ENCODE measurements around the gene SPEM3. TPM values are rescaled to one million over a fixed set of nuclear protein-coding genes. Genes with fewer than 3 reads are reported as not detected.

The SPEM3 gene
- total RNA-seq, 2 donors from 2014 or later = not detected

DNA sequence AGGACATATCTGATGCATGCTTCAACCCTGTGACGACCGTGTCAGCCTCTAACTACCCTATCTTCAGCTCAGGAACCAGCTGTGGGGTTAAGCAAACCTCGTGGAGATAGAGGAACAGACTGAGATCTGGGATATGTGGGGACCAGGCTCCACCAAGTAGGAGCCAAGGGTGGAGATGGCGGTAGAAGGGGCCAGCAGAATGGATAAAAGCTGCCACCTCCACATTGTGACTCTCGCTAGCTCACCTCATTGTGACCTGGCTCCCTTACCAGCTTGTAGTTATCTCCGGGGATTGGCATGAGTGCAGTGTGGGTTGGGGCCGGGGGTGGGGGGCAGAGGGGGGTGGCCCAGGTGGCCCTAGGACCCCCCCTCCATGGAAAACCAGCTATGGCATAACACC, 3.3 kb upstream of the SPEM3 start, which contains the start of gene SPEM2:
Gene SPEM2 (plus strand): TSS at position 301 of the 400 bp plus-strand sequence. CDS start 73 bp downstream, at position 374.
- TF ChIP-seq, protein P1, sequence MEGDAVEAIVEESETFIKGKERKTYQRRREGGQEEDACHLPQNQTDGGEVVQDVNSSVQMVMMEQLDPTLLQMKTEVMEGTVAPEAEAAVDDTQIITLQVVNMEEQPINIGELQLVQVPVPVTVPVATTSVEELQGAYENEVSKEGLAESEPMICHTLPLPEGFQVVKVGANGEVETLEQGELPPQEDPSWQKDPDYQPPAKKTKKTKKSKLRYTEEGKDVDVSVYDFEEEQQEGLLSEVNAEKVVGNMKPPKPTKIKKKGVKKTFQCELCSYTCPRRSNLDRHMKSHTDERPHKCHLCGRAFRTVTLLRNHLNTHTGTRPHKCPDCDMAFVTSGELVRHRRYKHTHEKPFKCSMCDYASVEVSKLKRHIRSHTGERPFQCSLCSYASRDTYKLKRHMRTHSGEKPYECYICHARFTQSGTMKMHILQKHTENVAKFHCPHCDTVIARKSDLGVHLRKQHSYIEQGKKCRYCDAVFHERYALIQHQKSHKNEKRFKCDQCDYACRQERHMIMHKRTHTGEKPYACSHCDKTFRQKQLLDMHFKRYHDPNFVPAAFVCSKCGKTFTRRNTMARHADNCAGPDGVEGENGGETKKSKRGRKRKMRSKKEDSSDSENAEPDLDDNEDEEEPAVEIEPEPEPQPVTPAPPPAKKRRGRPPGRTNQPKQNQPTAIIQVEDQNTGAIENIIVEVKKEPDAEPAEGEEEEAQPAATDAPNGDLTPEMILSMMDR (conservative IDR thresholded peaks at IDR 0.05) = no peak
- no peaks in the 10 kb centered on the region for H3K9me3 Mint-ChIP-seq
- 95 to 96% methylated on average over 4 to 7 of the region's 7 CpGs for WGBS, 2 experiments (ENCODE audit: insufficient coverage in 1 of 2, insufficient read length in 1 of 2)
- no peaks in the 10 kb centered on the region for H3K27me3 ChIP-seq (ENCODE audit: control insufficient read depth, insufficient read depth, low read length, poor library complexity, severe bottlenecking)
- H3K4me3 Mint-ChIP-seq = no peak within 1 kb of the TSS
- H3K9ac ChIP-seq (ENCODE audit: extremely low read depth, low read length, poor library complexity, severe bottlenecking) = no peak within 1 kb of the TSS
- H3K36me3 Mint-ChIP-seq (ENCODE audit: low read depth) = no peaks in the 10 kb centered on the region
- peaks cover 18% of the 10 kb centered on the region for H3K27me3 Mint-ChIP-seq (ENCODE audit: insufficient read depth)
- H3K27ac Mint-ChIP-seq = no peak within 1 kb of the TSS
- H3K4me1 ChIP-seq (ENCODE audit: control insufficient read depth, insufficient read depth, low read length) = no peaks in the 10 kb centered on the region
- no peaks in the 10 kb centered on the region for H3K4me1 Mint-ChIP-seq
- no peaks in the 10 kb centered on the region for H3K9me3 ChIP-seq (ENCODE audit: control insufficient read depth, low read length)
- H3K36me3 ChIP-seq (ENCODE audit: control insufficient read depth, insufficient read depth, low read length) = no peaks in the 10 kb centered on the region
- no peak within 1 kb of the TSS for H3K27ac ChIP-seq (ENCODE audit: low read depth, low read length)
- no peak for DNase-seq
- H3K4me3 ChIP-seq (ENCODE audit: low read length) = no peak within 1 kb of the TSS

DNA sequence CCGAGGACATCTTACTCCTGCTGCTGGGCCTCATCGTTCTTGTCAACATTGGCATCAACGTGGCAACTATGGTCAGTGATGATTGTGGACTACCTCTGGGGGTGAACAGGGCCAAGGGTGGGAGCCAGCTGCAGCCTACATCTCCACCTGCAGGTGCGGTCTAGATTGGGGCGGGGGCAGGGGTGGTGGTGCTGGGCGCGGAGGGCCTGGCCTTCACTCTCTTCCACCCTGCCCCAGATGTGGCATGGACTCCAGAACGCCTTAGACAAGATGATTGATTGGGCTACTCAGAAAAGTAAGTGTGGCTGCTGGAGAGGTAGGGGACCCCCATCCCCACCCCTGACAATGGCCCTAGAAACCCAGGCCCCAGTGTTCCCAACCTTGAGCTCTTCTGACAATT, 2.9 kb upstream of the SPEM3 start:
- TF ChIP-seq, protein P1 (conservative IDR thresholded peaks at IDR 0.05) = no peak
- H3K36me3 Mint-ChIP-seq (ENCODE audit: low read depth) = no peaks in the 10 kb centered on the region
- no peak overlapping the region for H3K4me3 Mint-ChIP-seq
- no peaks in the 10 kb centered on the region for H3K27me3 ChIP-seq (ENCODE audit: control insufficient read depth, insufficient read depth, low read length, poor library complexity, severe bottlenecking)
- no peaks in the 10 kb centered on the region for H3K36me3 ChIP-seq (ENCODE audit: control insufficient read depth, insufficient read depth, low read length)
- H3K4me1 Mint-ChIP-seq = no peaks in the 10 kb centered on the region
- WGBS, 2 experiments (ENCODE audit: insufficient coverage in 1 of 2, insufficient read length in 1 of 2) = 89 to 92% methylated on average over 7 to 8 of the region's 8 CpGs
- H3K27ac Mint-ChIP-seq = no peak overlapping the region
- H3K4me1 ChIP-seq (ENCODE audit: control insufficient read depth, insufficient read depth, low read length) = no peaks in the 10 kb centered on the region
- no peak overlapping the region for H3K27ac ChIP-seq (ENCODE audit: low read depth, low read length)
- H3K4me3 ChIP-seq (ENCODE audit: low read length) = no peak overlapping the region
- H3K9me3 ChIP-seq (ENCODE audit: control insufficient read depth, low read length) = no peaks in the 10 kb centered on the region
- H3K9me3 Mint-ChIP-seq = no peaks in the 10 kb centered on the region
- H3K27me3 Mint-ChIP-seq (ENCODE audit: insufficient read depth) = peaks cover 20% of the 10 kb centered on the region
- DNase-seq = no peak
- no peak overlapping the region for H3K9ac ChIP-seq (ENCODE audit: extremely low read depth, low read length, poor library complexity, severe bottlenecking)

DNA sequence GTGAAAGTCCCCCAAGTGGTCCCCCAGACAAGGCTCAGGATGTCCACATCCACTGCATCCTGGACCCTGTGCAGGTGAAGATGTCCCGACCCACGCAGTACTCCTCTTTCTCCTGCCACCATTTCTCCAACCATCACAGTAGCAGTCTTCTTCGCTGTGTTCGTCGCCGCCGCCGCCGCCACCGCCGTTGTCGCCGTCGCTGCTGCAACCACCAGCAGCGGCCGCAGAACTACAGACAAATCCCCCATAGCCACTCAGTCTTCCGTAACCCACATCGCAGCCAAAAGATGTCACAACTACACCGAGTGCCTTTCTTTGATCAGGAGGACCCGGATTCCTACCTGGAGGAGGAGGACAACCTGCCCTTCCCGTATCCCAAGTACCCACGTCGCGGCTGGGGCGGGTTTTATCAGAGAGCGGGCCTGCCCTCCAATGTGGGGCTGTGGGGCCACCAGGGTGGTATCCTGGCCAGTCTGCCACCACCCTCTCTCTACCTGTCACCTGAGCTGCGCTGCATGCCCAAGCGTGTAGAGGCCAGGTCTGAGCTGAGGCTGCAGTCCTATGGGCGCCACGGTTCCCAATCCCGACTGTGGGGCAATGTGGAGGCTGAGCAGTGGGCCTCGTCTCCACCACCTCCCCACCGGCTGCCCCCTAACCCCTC, 2.3 kb upstream of the SPEM3 start:
- no peaks in the 10 kb centered on the region for H3K9me3 Mint-ChIP-seq

More for the DNA sequence above, 2.3 kb upstream of the SPEM3 start:
- H3K36me3 ChIP-seq (ENCODE audit: control insufficient read depth, insufficient read depth, low read length) = no peaks in the 10 kb centered on the region
- TF ChIP-seq, protein P1 (conservative IDR thresholded peaks at IDR 0.05) = no peak
- H3K9me3 ChIP-seq (ENCODE audit: control insufficient read depth, low read length) = no peaks in the 10 kb centered on the region
- no peak overlapping the region for H3K4me3 Mint-ChIP-seq
- H3K36me3 Mint-ChIP-seq (ENCODE audit: low read depth) = no peaks in the 10 kb centered on the region
- H3K27me3 Mint-ChIP-seq (ENCODE audit: insufficient read depth) = peaks cover 26% of the 10 kb centered on the region
- no peak for DNase-seq
- H3K4me1 Mint-ChIP-seq = no peaks in the 10 kb centered on the region
- H3K27ac Mint-ChIP-seq = no peak overlapping the region
- H3K4me3 ChIP-seq (ENCODE audit: low read length) = no peak overlapping the region
- H3K9ac ChIP-seq (ENCODE audit: extremely low read depth, low read length, poor library complexity, severe bottlenecking) = no peak overlapping the region
- H3K27me3 ChIP-seq (ENCODE audit: control insufficient read depth, insufficient read depth, low read length, poor library complexity, severe bottlenecking) = no peaks in the 10 kb centered on the region
- WGBS, 2 experiments (ENCODE audit: insufficient coverage in 1 of 2, insufficient read length in 1 of 2) = 94 to 99% methylated on average over 18 to 33 of the region's 33 CpGs
- H3K4me1 ChIP-seq (ENCODE audit: control insufficient read depth, insufficient read depth, low read length) = no peaks in the 10 kb centered on the region
- no peak overlapping the region for H3K27ac ChIP-seq (ENCODE audit: low read depth, low read length)

All from endodermal cell (in vitro differentiated cells).